ENCODE data around the gene LTBP1.

DNA sequence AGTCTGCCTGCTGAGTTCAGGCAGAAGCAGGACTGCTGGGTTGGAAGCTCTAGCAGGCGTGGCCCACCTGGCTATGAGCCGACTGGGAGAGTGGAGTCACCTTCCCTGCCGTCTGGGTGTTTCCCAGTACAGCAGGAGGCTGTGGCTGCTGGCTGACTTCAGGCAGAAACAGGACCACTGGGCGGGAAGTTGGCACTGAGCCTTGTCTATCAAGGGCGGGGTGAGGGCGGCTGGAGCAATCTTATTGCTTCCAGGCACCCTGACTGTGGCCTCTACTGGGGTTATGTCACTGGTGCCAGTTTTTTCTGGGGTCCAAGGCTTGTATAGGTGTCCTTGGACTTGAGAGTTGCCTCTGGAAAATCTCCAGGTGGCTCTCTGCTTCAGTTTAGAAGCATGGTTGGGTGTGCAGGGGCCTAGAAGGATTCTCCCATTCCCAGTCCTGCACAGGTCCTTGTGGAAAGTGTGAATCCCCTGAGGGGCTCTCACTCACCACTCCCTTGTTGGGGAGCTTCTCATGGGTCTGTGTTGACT lies 30.5 kb downstream of the LTBP1 start:
- TF ChIP-seq EZH2 (IDR thresholded peaks at IDR 0.05; ENCODE audit: borderline replicate concordance, low read depth, low read length, poor library complexity, severe bottlenecking), result no peak
- TF ChIP-seq, protein P1, sequence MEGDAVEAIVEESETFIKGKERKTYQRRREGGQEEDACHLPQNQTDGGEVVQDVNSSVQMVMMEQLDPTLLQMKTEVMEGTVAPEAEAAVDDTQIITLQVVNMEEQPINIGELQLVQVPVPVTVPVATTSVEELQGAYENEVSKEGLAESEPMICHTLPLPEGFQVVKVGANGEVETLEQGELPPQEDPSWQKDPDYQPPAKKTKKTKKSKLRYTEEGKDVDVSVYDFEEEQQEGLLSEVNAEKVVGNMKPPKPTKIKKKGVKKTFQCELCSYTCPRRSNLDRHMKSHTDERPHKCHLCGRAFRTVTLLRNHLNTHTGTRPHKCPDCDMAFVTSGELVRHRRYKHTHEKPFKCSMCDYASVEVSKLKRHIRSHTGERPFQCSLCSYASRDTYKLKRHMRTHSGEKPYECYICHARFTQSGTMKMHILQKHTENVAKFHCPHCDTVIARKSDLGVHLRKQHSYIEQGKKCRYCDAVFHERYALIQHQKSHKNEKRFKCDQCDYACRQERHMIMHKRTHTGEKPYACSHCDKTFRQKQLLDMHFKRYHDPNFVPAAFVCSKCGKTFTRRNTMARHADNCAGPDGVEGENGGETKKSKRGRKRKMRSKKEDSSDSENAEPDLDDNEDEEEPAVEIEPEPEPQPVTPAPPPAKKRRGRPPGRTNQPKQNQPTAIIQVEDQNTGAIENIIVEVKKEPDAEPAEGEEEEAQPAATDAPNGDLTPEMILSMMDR (conservative IDR thresholded peaks at IDR 0.05; ENCODE audit: low read depth, low read length), result no peak
